CD14-positive monocyte (primary cell): ENCODE measurements around the gene SCN10A. TPM values are rescaled to one million over a fixed set of nuclear protein-coding genes. Genes with fewer than 3 reads are reported as not detected.

ENCODE experiments used
- DNase-seq, 3 donors: peaks; one replicate each; pipeline ENCODE4 v3.0.0-alpha.2; 2011 to 2022
- H2AFZ ChIP-seq: 2 replicates; pipeline ENCODE4 v1.6.0; 2012; ENCODE audit warnings: mild to moderate bottlenecking, low read depth, low read length, inconsistent platforms; ENCODE audit not compliant: insufficient read depth, poor library complexity, severe bottlenecking
- H3K27ac ChIP-seq, 2 donors: 1 replicate in 1 of 2; 2 replicates in 1 of 2; pipeline ENCODE4 v1.5.1; 2012 to 2013; ENCODE audit warnings: low read length in 2 of 2, control low read depth in 1 of 2, inconsistent platforms in 1 of 2, low read depth in 1 of 2, mild to moderate bottlenecking in 1 of 2
- H3K27me3 ChIP-seq, 2 donors: one replicate each; pipeline versions ENCODE4 v1.6.0 to v1.6.1; 2011 to 2013; ENCODE audit warnings: low read length in 2 of 2; ENCODE audit not compliant: control insufficient read depth in 2 of 2, insufficient read depth in 2 of 2
- H3K36me3 ChIP-seq, 2 donors: replicated peaks in 1 of 2; 1 replicate in 1 of 2; 2 replicates in 1 of 2; pipeline versions ENCODE4 v1.5.1 to v1.6.1; 2012 to 2013; ENCODE audit warnings: low read length in 2 of 2, control low read depth in 1 of 2, inconsistent platforms in 1 of 2, mild to moderate bottlenecking in 1 of 2; ENCODE audit not compliant: insufficient read depth in 2 of 2, control insufficient read depth in 1 of 2
- H3K4me1 ChIP-seq, 2 donors: 1 replicate in 1 of 2; 2 replicates in 1 of 2; pipeline versions ENCODE4 v1.5.1 to v1.6.1; 2012 to 2013; ENCODE audit warnings: low read length in 2 of 2, control low read depth in 1 of 2, inconsistent platforms in 1 of 2, mild to moderate bottlenecking in 1 of 2, moderate library complexity in 1 of 2; ENCODE audit not compliant: insufficient read depth in 2 of 2, control insufficient read depth in 1 of 2
- H3K4me2 ChIP-seq: replicated peaks from 2 replicates; pipeline ENCODE3; 2012; ENCODE audit warnings: low read length, moderate library complexity, mild to moderate bottlenecking; ENCODE audit not compliant: poor library complexity, severe bottlenecking; ENCODE audit errors: extremely low read depth
- H3K4me3 ChIP-seq, 3 experiments: fragments of 200-600 bp in 1 of 3; sonication (generic) in 1 of 3; replicated peaks in 1 of 3; 1 replicate in 2 of 3; 2 replicates in 1 of 3; pipeline ENCODE4 v1.5.1; 2011 to 2013; ENCODE audit warnings: low read length in 3 of 3, mild to moderate bottlenecking in 3 of 3, control low read depth in 2 of 3, low read depth in 2 of 3, inconsistent platforms in 1 of 3, moderate library complexity in 1 of 3
- H3K79me2 ChIP-seq: 2 replicates; pipeline ENCODE4 v1.6.0; 2012; ENCODE audit warnings: mild to moderate bottlenecking, control low read depth, inconsistent platforms, low read length, moderate library complexity; ENCODE audit not compliant: insufficient read depth
- H3K9ac ChIP-seq: 2 replicates; pipeline ENCODE4 v1.6.0; 2017; ENCODE audit warnings: low read length, mild to moderate bottlenecking; ENCODE audit not compliant: insufficient read depth, poor library complexity, severe bottlenecking
- H3K9me3 ChIP-seq, 2 donors: replicated peaks in 1 of 2; 1 replicate in 1 of 2; 2 replicates in 1 of 2; pipeline versions ENCODE4 v1.5.1 to v1.6.1; 2012 to 2013; ENCODE audit warnings: low read length in 2 of 2, control low read depth in 1 of 2; ENCODE audit not compliant: control insufficient read depth in 1 of 2, insufficient read depth in 1 of 2
- H4K20me1 ChIP-seq: 2 replicates; pipeline ENCODE4 v1.6.0; 2012; ENCODE audit warnings: mild to moderate bottlenecking, low read length, control low read depth, moderate library complexity; ENCODE audit not compliant: insufficient read depth
- H3K27ac Mint-ChIP-seq, 7 donors: one replicate each; pipeline ENCODE4 v1.8.0; 2020; ENCODE audit warnings: mild to moderate bottlenecking in 7 of 7, mixed read lengths in 7 of 7, moderate library complexity in 6 of 7, inconsistent platforms in 2 of 7
- H3K27me3 Mint-ChIP-seq, 3 donors: one replicate each; pipeline ENCODE4 v1.8.0; 2021 to 2022; ENCODE audit warnings: low read depth in 3 of 3, mild to moderate bottlenecking in 3 of 3, mixed read lengths in 3 of 3, moderate library complexity in 3 of 3, inconsistent platforms in 1 of 3
- H3K36me3 Mint-ChIP-seq, 2 donors: one replicate each; pipeline ENCODE4 v1.8.0; 2020; ENCODE audit warnings: mixed read lengths in 2 of 2, inconsistent platforms in 1 of 2, mild to moderate bottlenecking in 1 of 2
- H3K4me1 Mint-ChIP-seq: one replicate; pipeline ENCODE4 v1.8.0; 2020; ENCODE audit warnings: mild to moderate bottlenecking, mixed read lengths
- H3K4me3 Mint-ChIP-seq, 2 donors: one replicate each; pipeline ENCODE4 v1.8.0; 2020; ENCODE audit warnings: mild to moderate bottlenecking in 2 of 2, mixed read lengths in 2 of 2, moderate library complexity in 1 of 2
- H3K9me3 Mint-ChIP-seq, 7 donors: one replicate each; pipeline ENCODE4 v1.8.0; 2020 to 2022; ENCODE audit warnings: mixed read lengths in 7 of 7, mild to moderate bottlenecking in 6 of 7, moderate library complexity in 6 of 7, inconsistent platforms in 2 of 7
- WGBS: methylation state at CpG from one replicate; pipeline ENCODE4 v1.1.5; 2013; ENCODE audit warnings: missing lambda C conversion rate; ENCODE audit not compliant: insufficient coverage; 5-methylcytosine and 5-hydroxymethylcytosine counted together
- intact Hi-C, 2 donors: fragments of 100-400 bp; cut with micrococcal nuclease; formaldehyde crosslinking; loops; one replicate each; pipeline versions ENCODE4 v1.15.0 to v1.15.1; 2023
- polyA plus RNA-seq, 3 donors: library from polyadenylated mRNA; depleted of rRNA in 1 of 3; unstranded in 2 of 3; stranded (reverse) in 1 of 3; fragments of 300-500 nt in 2 of 3; fragments of >200 nt in 1 of 3; fragmentation: Illumina TruSeq in 2 of 3; gene quantifications; 1 replicate in 2 of 3; 2 replicates in 1 of 3; pipeline ENCODE4 v1.2.3, GENCODE V29; 2012 to 2021
- TF ChIP-seq, protein P1 (sequence below): fragments of 200-600 bp; IDR thresholded peaks from one replicate; pipeline ENCODE4 v1.8.0; 2022; ENCODE audit warnings: antibody characterized with exemption, mild to moderate bottlenecking

SCN10A gene
- polyA plus RNA-seq, 3 donors, result not detected

DNA sequence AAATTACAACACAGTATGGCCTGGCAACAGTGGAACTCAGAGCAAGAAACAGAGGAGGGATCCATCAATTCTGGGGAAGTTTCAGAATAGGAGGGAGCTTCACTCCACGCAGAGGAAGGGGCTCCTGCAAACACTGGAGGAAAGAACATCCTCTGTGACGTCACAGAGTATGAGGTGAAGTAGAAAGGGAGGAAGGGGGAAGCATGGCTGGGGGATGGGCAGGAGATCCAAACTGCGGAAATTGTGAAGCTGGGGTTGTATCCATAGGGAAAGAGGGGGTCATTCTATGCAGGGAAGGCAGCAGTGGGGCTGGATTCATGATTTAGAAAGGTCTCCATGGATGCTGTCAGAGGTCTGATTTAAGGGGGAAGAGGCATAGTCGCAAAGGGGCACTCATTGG is 8.3 kb upstream of the SCN10A start:
- Histone ChIP-seq H3K79me2 (no peaks in the 10 kb centered on the region), H3K36me3 (no peaks in the 10 kb centered on the region), H3K4me2 (no peak overlapping the region), H3K4me3 (no peak overlapping the region), H3K4me1 (no peaks in the 10 kb centered on the region), H3K27me3 (no peaks in the 10 kb centered on the region), H2AFZ (no peak overlapping the region), H4K20me1 (no peaks in the 10 kb centered on the region), H3K9ac (no peak overlapping the region), H3K9me3 (no peaks in the 10 kb centered on the region), H3K27ac (no peak overlapping the region)
- H3K27me3 Mint-ChIP-seq, result peaks cover 0 to 2% (median 2%) of the 10 kb centered on the region in 3 donors
- no peaks in the 10 kb centered on the region for H3K4me1 Mint-ChIP-seq
- TF ChIP-seq, protein P1, sequence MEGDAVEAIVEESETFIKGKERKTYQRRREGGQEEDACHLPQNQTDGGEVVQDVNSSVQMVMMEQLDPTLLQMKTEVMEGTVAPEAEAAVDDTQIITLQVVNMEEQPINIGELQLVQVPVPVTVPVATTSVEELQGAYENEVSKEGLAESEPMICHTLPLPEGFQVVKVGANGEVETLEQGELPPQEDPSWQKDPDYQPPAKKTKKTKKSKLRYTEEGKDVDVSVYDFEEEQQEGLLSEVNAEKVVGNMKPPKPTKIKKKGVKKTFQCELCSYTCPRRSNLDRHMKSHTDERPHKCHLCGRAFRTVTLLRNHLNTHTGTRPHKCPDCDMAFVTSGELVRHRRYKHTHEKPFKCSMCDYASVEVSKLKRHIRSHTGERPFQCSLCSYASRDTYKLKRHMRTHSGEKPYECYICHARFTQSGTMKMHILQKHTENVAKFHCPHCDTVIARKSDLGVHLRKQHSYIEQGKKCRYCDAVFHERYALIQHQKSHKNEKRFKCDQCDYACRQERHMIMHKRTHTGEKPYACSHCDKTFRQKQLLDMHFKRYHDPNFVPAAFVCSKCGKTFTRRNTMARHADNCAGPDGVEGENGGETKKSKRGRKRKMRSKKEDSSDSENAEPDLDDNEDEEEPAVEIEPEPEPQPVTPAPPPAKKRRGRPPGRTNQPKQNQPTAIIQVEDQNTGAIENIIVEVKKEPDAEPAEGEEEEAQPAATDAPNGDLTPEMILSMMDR, result no peak
- DNase-seq, result no peak
- intact Hi-C loops, result no loop called here
- H3K9me3 Mint-ChIP-seq, result peaks cover 0 to 2% (median 0%) of the 10 kb centered on the region in 7 donors
- no peak overlapping the region for H3K4me3 Mint-ChIP-seq
- H3K36me3 Mint-ChIP-seq, result no peaks in the 10 kb centered on the region
- no peak overlapping the region for H3K27ac Mint-ChIP-seq
- WGBS, result 86% methylated on average over 3 of the region's 4 CpGs

DNA sequence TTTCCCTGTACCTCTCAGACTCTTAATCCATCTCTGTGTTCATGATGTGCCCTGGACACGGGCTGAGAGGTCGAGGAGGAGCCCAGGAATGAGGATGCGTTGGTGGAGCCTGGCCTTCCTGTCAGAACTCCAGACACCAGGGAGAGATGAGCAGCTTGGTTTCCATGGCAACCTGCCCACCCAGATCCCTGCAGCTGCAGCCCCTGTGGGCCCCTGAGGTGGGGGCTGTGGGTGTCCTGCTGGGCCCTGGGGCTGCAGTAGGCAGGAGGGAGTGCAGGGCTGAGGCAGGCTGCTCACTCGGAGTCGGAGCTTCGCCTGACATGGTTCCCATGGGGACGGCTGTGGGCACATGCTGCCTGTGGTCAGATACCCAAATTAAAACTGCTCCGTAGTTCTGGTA is 7.7 kb upstream of the SCN10A start:
- Histone ChIP-seq H3K4me3 (no peak overlapping the region), H3K4me1 (no peaks in the 10 kb centered on the region), H3K9me3 (no peaks in the 10 kb centered on the region), H3K79me2 (no peaks in the 10 kb centered on the region), H2AFZ (no peak overlapping the region), H3K27ac (no peak overlapping the region), H3K9ac (no peak overlapping the region), H4K20me1 (no peaks in the 10 kb centered on the region), H3K36me3 (no peaks in the 10 kb centered on the region), H3K4me2 (no peak overlapping the region), H3K27me3 (no peaks in the 10 kb centered on the region)
- Mint-ChIP-seq H3K36me3 (no peaks in the 10 kb centered on the region), H3K4me3 (no peak overlapping the region), H3K27me3 (peaks cover 0 to 2% (median 2%) of the 10 kb centered on the region in 3 donors), H3K27ac (no peak overlapping the region), H3K4me1 (no peaks in the 10 kb centered on the region), H3K9me3 (peaks cover 0 to 2% (median 0%) of the 10 kb centered on the region in 7 donors)
- WGBS, result 100% methylated on average over 5 of the region's 8 CpGs
- TF ChIP-seq, protein P1, result no peak
- intact Hi-C loops, result no loop called here
- DNase-seq, result no peak
